ENCODE data around the gene TOLLIP. TPM values are rescaled to one million over a fixed set of nuclear protein-coding genes. Genes with fewer than 3 reads are reported as not detected.
A peak's percentile ranks its signal among the peaks of the same experiment; 100 is the strongest.

TOLLIP gene
- total and polyA plus RNA-seq, 2 of the 4 experiments (the other 2 are of a cell fraction), result 19.7 to 42.9 TPM

DNA sequence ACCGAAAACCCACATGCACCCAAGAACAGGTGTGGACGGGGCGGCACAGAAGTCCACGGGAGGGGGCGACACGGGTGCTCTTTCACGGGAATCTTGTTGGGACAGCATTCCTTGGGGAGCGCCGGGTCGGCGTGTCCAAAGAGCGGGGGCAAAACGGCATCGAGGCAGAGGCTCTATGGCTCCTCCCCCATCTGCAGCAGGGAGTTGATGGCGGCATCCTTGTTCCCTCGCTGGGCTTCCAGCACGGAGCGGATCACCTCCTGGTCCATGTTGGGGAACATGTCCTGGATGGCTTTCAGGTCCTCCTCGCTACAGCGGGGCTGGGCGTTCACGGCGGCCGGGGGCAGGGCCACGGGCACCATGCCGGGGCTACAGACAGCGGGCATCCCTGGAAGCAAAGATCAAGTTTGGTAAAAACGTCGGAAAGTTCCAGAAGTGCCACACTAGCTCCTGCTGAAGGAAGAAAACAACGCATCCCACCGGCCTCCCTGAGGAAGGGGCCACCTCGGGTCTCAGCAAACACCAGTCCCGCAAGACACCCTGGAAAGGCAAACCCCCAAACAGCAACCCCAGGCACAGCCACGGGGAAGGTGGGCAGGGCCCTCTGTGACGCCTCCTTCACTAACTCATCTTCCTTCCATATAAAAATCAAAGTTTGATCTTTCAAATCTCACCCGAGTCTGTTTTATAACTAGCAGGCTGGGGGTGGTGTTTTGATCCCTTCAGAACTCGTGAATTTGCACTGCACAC lies 32.4 kb downstream of the TOLLIP start:
- no TSS peak for BruUV-seq (replicated peaks)
- no peak overlapping the region for H3K14ac ChIP-seq (replicated peaks; ENCODE audit: low read depth, low read length)
- intact Hi-C loops (cut with micrococcal nuclease) (no loop called here), in situ Hi-C loops (cut with MboI; ENCODE audit: low sequenced_read_pairs) (no loop called here), dilution Hi-C loops (cut with HindIII; ENCODE audit: low sequenced_read_pairs, unreplicated experiment) (no loop called here)
- no peak overlapping the region for H3K4me2 ChIP-seq (ENCODE audit: low read depth, low read length)
- H2BK120ac ChIP-seq (ENCODE audit: low read depth, low read length), result no peak overlapping the region
- ChIA-PET CTCF (no interaction called here), POLR2A (ENCODE audit: unreplicated experiment) (no interaction called here)
- H4K91ac ChIP-seq (ENCODE audit: insufficient read depth, low read depth, low read length), result no peak overlapping the region
- no peak overlapping the region for H3K23ac ChIP-seq (ENCODE audit: low read depth, low read length)
- 0 out of 2 replicates have a peak, but pooled peaks cover 10% of the 10 kb centered on the region for H4K20me1 ChIP-seq (ENCODE audit: insufficient read depth, low read length)
- no peaks in the 10 kb centered on the region for H3K4me1 ChIP-seq (ENCODE audit: control insufficient read depth, insufficient read depth, low read length)
- peak overlapping the region; percentile 43 for H2AFZ ChIP-seq (replicated peaks; ENCODE audit: low read length, poor library complexity)
- no peak overlapping the region for H4K5ac ChIP-seq (ENCODE audit: low read depth, low read length)
- peaks cover 0 to 6% of the 10 kb centered on the region in 2 experiments; a peak in 1 of 4 replicates for H3K79me1 ChIP-seq (ENCODE audit: low read depth in 1 of 2, low read length in 2 of 2)
- H3K4me3 ChIP-seq (ENCODE audit: insufficient read depth, low read depth, low read length), result no peak overlapping the region
- ATAC-seq (ENCODE audit: low read depth) (no peak), DNase-seq (no peak)
- no peaks in the 10 kb centered on the region for H3K9me3 ChIP-seq (ENCODE audit: control insufficient read depth, insufficient read depth, low read length)
- 93% methylated on average over 23 of the region's 37 CpGs; no CpG with 5 or more reads in 1 of the 2 experiments for WGBS, 2 experiments (ENCODE audit: extremely low coverage in 2 of 2, insufficient read length in 1 of 2)
- H3K36me3 ChIP-seq (ENCODE audit: control insufficient read depth, insufficient read depth, low read length), result peaks cover 53% of the 10 kb centered on the region
- H3K18ac ChIP-seq (ENCODE audit: low read depth, low read length), result no peak overlapping the region
- H2AK5ac ChIP-seq (ENCODE audit: low read depth, low read length), result no peak overlapping the region
- no peak overlapping the region for H3K9ac ChIP-seq (ENCODE audit: low read depth, low read length)
- no peak overlapping the region for H3K4ac ChIP-seq (ENCODE audit: low read depth, low read length)
- no peak overlapping the region for H2BK5ac ChIP-seq (ENCODE audit: low read depth, low read length, poor library complexity, severe bottlenecking)
- H2BK20ac ChIP-seq (ENCODE audit: low read depth, low read length), result no peak overlapping the region
- 0 out of 2 replicates have a peak, but pooled peaks cover 3% of the 10 kb centered on the region for H3K9me1 ChIP-seq (ENCODE audit: insufficient read depth, low read length)
- H2AK9ac ChIP-seq (replicated peaks; ENCODE audit: low read depth, low read length, poor library complexity), result peak overlapping the region; percentile 16
- H2BK15ac ChIP-seq (ENCODE audit: low read depth, low read length), result no peak overlapping the region
- H3K27ac ChIP-seq (ENCODE audit: insufficient read depth, low read length), result no peak overlapping the region
- H4K8ac ChIP-seq (ENCODE audit: low read depth in 2 of 2, low read length in 2 of 2), result no peak overlapping the region
- TF ChIP-seq RCOR1 (IDR thresholded peaks at IDR 0.05; ENCODE audit: insufficient replicate concordance, low read length) (no peak), NFE2L2 (IDR thresholded peaks at IDR 0.05; ENCODE audit: low read depth, low read length) (no peak), RAD21 (IDR thresholded peaks at IDR 0.05; ENCODE audit: low read length) (no peak), CEBPB (IDR thresholded peaks at IDR 0.05; ENCODE audit: low read depth, low read length) (no peak), MXI1 (IDR thresholded peaks at IDR 0.05; ENCODE audit: borderline replicate concordance, low read depth, low read length) (no peak), CHD1 (IDR thresholded peaks at IDR 0.05; ENCODE audit: low read depth, low read length) (no peak), MAFK (IDR thresholded peaks at IDR 0.05; ENCODE audit: low read depth, low read length) (no peak), RFX5 (IDR thresholded peaks at IDR 0.05; ENCODE audit: low read depth, low read length) (no peak), POLR2A (IDR thresholded peaks at IDR 0.05; ENCODE audit: low read depth, low read length) (no peak), SMC3 (IDR thresholded peaks at IDR 0.05; ENCODE audit: low read depth, low read length) (no peak), MAZ (IDR thresholded peaks at IDR 0.05; ENCODE audit: borderline replicate concordance, low read depth, low read length) (no peak), BHLHE40 (IDR thresholded peaks at IDR 0.05; ENCODE audit: low read depth, low read length) (no peak), FOS (IDR thresholded peaks at IDR 0.05; ENCODE audit: low read depth, low read length) (no peak)
- TF ChIP-seq, protein P1, sequence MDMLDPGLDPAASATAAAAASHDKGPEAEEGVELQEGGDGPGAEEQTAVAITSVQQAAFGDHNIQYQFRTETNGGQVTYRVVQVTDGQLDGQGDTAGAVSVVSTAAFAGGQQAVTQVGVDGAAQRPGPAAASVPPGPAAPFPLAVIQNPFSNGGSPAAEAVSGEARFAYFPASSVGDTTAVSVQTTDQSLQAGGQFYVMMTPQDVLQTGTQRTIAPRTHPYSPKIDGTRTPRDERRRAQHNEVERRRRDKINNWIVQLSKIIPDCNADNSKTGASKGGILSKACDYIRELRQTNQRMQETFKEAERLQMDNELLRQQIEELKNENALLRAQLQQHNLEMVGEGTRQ (IDR thresholded peaks at IDR 0.05; ENCODE audit: low read depth, low read length), result no peak
- TF ChIP-seq, protein P2, sequence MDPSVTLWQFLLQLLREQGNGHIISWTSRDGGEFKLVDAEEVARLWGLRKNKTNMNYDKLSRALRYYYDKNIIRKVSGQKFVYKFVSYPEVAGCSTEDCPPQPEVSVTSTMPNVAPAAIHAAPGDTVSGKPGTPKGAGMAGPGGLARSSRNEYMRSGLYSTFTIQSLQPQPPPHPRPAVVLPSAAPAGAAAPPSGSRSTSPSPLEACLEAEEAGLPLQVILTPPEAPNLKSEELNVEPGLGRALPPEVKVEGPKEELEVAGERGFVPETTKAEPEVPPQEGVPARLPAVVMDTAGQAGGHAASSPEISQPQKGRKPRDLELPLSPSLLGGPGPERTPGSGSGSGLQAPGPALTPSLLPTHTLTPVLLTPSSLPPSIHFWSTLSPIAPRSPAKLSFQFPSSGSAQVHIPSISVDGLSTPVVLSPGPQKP (IDR thresholded peaks at IDR 0.05; ENCODE audit: borderline replicate concordance, low read depth, low read length), result no peak
- TF ChIP-seq, protein P3, sequence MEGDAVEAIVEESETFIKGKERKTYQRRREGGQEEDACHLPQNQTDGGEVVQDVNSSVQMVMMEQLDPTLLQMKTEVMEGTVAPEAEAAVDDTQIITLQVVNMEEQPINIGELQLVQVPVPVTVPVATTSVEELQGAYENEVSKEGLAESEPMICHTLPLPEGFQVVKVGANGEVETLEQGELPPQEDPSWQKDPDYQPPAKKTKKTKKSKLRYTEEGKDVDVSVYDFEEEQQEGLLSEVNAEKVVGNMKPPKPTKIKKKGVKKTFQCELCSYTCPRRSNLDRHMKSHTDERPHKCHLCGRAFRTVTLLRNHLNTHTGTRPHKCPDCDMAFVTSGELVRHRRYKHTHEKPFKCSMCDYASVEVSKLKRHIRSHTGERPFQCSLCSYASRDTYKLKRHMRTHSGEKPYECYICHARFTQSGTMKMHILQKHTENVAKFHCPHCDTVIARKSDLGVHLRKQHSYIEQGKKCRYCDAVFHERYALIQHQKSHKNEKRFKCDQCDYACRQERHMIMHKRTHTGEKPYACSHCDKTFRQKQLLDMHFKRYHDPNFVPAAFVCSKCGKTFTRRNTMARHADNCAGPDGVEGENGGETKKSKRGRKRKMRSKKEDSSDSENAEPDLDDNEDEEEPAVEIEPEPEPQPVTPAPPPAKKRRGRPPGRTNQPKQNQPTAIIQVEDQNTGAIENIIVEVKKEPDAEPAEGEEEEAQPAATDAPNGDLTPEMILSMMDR (conservative IDR thresholded peaks at IDR 0.05; ENCODE audit: low read depth, low read length), result no peak
- no peak overlapping the region for H3K56ac ChIP-seq (ENCODE audit: extremely low read depth, insufficient read depth, low read length)
- H3K27me3 ChIP-seq (ENCODE audit: control insufficient read depth, insufficient read depth, low read length), result no peaks in the 10 kb centered on the region

Data from IMR-90 (cell line).